Glomerular visceral epithelial cell (primary cell): ENCODE measurements around the gene DNMT1.

ENCODE experiments used
- DNase-seq: peaks from one replicate; pipeline ENCODE4 v3.0.0-alpha.2; 2016; ENCODE audit errors: extremely low spot score

DNMT1 gene

DNA sequence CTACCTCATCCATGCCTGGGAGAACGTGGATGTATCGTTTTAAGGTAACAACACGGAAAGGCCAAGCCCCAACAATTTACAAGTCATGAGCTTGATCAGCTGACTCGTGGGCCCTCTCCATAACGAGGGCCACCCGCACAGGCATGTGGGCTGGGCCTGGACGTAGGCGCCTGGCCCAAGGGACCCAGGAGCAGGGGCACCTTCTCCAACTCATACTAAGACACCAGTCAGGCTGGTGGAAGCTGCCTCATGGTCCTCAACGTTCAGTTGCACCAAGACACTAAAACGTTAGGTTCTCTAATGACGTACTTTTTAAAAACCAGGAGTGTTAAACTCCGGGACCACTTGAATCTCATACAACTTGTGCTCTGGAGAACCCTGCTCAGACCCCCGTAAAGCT is 53.3 kb downstream of the DNMT1 start:
- no peak for DNase-seq

DNA sequence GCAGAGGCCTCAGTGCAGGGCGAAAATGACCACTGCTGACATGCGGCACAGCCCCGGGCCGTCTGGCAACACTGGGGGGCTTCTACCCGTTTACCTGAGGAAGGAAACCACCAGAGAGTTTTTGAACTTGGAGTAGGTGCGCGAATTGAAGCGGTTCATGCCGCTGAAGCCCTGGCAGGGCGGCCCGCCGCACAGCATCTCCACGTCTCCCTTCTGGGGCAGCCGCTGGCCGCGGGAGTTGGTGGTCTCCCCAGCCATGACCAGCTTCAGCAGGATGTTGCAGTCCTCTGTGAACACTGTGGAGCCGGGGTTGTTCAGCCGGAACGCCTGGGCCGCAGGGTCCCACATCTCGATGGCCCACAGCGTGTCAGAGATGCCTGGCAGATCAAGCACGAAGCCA is 54.8 kb downstream of the DNMT1 start:
- no peak for DNase-seq

DNA sequence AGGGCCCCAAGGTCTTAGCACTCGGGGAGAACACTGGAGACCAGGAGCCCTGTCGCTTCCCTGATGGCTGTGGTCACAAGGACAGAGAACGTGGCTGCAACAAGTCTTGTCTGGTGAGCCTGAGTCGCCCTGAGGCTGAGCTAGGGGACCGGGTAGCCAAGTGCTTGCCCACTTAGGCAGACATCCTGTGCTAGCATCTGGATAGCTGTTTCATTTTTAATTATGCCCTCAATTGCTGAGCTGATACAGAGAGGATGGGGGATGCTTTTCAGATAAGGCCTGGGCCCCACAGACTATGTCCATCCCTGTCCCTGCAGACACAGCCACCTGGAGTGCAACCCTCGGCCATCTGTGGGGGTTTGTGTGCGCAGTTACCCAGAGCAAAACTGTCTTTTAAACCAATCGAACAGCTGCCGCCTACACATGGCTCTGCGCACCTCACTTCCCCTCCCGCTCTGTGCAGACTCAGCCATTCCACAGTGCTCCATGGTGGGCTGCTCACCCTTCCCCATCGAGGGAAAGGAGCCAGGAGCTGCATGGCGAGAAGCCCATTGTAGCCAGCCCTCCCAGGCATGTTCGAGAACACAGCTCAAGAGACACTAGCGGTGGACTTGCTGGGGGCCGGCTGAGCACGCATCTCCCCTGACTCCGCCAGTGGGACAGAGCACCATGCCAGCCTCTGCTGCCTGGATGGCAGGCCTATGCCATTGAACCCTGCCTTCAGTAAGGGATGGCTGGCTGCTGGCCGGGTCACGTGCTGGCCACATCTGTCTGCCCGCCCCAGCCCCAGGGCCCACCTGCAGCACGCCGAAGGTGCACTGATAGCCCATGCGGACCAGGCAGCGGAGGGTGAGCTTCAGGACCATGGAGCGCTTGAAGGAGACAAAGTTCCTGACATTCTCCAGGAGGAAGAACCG is 55.6 kb downstream of the DNMT1 start:
- no peak for DNase-seq

DNA sequence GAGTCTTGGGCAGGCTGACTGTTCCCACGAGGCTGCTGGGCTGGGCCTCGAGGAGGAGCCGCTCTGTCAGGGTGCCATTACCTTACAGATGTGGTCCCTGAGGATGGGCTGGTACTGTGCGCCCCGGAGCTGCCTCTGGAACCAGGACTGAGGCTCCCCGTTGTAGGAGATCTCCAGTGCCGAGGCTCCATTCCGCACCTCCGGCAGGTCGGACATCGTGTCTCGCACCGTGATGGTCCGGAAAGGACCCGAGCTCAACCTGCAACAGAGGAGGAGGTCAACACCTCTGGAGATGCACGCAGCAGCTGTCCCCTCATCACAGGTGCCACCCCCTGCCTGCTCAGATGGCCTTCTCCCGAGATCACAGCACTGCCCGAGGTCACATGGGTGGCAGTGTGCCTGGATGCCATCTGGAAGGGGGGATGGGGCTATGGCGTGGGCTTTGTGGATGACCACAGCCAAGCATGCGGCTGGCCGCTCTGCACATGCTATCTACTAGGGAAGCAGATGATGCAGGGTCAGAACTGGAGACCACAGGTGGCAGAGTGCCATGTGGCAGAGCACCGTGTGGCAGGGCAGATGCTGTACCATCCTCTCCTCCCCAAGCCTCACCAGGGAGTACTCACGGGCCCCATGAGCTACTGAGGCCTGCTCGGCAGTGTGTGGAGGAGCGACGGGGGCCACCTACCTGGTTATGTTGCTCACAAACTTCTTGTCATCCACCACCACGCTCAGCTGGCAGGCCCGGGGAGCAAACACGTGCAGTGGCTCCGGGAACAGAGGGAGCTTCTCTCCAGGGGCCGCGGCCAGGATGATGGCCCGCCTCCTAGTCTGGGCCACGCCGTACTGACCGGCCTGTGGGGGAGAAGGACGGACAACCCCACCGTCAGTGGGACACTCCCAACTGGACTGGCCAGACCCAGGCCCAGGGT is 56.7 kb downstream of the DNMT1 start:
- no peak for DNase-seq

DNA sequence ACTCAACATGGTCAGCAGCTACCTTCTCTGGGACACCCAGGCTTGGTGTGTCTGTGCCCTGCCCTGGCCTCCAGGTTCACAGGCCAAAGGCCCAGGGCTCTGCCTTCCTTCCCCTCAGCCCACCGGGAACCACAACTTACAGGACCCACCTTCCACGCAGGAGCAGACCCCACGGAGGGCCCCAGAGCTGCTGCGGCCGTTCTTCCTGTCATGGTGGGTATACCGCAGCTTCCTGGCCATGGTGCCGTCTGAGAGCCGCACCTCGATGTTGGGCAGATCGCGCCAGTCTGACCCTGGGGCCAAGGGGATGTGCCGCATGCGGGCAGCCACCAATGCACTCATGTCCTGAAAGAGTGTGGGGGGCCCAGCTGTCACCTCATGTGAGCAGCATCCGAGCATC is 57.8 kb downstream of the DNMT1 start:
- no peak for DNase-seq

DNA sequence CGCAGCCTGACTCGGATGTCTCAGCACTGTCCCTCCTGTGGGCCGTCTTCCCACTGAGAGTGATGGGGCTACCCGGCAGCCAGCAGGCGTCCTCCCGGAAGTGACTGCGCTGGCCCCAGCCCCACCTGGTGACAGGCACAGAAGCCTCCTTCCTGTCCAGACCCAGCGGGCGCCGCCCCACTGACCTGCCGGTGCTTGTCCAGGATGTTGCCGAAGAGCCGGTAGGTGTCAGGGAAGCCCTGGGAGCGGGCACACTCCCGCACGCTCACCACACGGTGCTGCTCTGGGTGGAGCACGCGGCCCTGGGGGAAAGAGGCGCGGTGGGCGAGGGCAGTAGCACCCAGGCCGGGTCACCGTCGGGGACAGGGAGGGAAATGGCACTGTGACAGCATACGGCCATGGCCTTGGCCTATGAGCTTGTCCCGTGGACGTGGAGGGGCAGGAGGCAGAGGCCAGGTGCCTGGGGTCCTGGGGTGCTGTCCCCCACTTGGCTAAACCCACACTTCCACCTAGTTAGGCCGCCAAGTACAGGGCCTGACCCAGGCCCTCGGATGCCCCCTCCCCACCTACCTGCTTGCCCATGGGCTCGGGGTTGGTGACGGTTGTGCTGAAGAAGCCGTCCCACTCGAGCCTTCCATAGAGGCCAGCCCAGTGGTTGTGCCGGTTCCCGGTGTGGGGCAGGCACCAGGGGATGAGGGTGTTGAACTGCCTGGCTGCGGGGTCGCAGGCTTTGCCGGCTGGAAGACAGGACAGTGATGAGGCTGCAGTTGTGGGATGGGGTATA is 59.0 kb downstream of the DNMT1 start:
- DNase-seq, result no peak

DNA sequence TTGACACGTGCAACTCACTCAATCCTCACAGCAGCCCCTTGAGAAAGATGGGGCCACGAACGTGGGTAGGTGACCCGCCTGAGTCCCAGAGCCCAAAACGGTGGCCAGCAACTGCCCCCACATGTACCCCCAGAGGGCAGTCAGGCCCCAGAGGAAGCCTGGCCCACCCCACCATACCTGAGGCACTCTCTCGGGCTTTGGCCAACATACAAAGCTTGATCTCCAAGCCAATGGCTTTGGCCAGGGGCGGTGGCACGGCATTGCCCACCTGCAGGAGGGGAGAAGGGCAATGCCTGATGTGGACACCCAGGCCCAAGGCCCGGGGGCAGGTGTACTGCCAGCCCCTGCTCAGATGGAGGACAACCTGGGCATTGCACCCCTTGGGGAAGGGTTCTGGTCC is 60.7 kb downstream of the DNMT1 start:
- no peak for DNase-seq

DNA sequence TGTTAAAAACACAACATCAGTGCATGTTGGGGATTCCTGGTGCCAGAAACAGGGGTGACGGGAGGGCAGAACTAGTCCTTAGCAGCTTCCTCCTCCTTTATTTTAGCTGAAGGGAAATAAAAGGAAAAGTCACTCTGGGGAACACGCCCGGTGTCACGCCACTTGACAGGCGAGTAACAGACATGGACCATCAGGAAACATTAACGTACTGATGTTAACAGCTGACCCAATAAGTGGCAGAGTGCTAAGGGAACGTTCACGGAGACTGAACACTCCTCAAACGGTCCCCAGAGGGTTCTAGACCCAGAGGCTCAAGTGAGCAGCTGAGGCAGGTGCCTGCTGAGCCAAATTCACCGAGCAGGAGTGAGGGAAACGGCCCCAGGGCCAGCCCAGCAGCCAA is 61.2 kb downstream of the DNMT1 start:
- DNase-seq, result no peak

DNA sequence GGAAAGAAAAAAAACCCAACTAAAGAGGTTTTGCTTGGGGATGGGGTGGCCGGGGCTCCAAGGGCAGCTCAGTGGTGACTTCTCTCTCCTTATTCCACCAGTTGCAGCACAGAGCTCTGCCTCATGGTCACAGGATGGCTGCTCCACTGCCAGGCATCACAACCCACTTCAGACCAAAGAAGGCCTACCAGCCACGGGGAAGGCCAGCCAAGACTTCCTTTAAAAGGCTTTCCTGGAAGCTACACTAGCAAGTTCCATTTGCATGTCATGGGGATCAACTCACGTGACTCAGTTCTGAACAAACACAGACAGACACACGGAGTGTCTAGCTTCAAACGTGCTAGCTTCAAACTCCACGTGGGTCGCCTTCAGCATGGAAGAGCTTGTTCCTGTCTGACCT is 61.8 kb downstream of the DNMT1 start:
- DNase-seq, result no peak

DNA sequence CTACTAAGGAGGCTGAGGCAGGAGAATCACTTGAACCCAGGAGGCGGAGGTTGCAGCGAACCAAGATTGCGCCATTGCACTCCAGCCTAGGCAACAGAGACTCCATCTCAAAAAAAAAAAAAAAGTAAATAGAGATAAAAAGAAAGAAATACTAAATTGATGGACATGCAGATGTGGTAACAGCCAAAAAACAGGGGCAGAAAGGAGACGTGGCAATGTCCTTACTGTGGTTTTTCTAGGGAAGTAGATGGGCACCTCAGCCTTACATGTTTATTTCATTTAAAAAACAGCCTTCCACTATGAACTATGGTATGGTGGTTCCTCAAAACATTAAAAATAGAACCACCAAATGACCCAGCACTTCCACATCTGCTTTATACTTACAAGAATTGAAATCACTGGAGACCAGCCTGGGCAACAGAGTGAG is 68.5 kb downstream of the DNMT1 start:
- DNase-seq, result no peak

DNA sequence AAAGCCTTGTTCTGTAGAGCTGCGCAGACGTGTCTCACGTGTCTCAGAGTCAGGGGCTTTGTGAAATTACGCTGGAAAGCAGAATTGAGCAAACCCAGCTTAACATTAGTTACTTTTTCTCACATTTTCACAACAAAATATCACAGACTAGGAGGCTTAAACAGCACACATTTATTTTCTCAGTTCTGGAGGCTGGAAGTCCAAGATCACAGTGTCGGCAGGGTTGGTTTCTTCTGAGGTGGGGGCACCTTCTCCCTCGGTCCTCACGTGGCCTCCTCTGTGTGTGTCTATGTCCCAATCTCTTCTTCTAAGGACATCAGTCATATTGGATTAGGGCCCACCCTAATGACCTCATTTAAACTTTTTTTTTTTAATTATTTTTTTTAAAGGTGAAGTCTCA is 70.3 kb downstream of the DNMT1 start:
- no peak for DNase-seq

DNA sequence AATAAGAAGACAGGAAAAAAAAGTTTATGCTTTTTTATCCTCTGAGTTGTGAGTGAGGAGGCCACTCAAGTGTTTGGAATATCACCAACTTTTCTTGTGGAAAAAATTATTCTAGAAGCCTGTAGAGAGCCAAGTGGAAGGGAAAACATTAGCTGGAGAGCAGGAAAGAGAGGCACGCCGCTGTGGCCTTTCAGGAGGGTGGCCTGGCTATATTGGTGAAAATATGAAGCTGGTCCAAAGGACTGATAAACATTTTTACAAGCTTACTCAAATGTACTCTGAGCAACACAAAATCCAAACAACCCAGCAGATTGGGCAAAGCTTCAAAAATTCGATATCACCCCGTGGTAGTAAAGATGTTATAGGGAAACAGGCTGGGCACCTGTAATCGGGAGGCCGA is 72.7 kb downstream of the DNMT1 start:
- no peak for DNase-seq

DNA sequence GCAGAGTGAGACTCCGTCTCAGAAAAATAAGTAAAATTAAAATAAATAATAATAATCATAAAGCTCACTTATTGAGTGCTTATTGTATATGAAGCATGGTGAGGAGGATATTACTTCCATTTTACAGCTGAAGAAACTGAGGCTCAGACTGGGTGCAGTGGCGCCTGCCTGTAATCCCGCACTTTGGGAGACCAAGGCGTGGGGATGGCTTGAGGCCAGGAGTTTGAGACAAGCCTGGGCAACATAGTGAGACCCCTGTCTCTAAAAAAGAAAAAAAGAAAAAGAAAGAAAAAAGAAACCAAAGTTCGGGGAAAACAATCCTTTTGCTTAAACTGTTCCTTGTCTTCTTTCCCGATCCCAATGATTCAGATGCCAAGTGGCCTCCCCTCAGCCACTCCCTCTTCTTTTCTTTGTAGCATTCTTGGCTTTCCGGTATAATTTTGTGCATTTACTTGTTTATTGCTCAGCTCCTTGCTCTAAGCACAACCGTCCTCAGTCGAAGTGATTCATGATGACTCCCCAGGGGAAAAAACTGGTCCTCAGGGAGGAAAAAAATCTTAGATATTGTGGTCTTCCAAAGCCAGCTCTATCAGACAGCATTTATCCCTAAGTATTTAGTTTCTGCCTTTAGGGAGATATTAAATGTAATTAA is 74.1 kb downstream of the DNMT1 start:
- no peak for DNase-seq

DNA sequence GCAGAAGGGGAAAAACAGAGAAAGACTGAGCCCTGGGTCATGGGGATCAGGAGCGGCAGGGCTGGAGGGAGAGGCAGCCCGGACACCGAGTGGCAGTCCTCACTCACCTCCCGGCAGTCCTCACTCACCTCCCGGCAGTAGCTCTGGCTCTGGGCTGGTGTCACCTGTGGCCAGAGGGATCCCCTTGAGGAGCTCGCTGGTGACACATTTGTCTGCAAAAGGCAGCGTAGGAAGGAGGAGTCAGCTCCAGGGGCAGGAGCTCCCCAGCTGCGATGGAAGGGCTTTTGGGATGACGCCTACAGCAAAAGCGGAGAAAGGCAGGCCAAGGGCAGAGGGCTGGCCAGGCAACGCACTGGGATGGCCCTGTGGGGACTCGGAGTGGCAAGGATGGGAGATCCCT is 75.8 kb downstream of the DNMT1 start:
- DNase-seq, result no peak

DNA sequence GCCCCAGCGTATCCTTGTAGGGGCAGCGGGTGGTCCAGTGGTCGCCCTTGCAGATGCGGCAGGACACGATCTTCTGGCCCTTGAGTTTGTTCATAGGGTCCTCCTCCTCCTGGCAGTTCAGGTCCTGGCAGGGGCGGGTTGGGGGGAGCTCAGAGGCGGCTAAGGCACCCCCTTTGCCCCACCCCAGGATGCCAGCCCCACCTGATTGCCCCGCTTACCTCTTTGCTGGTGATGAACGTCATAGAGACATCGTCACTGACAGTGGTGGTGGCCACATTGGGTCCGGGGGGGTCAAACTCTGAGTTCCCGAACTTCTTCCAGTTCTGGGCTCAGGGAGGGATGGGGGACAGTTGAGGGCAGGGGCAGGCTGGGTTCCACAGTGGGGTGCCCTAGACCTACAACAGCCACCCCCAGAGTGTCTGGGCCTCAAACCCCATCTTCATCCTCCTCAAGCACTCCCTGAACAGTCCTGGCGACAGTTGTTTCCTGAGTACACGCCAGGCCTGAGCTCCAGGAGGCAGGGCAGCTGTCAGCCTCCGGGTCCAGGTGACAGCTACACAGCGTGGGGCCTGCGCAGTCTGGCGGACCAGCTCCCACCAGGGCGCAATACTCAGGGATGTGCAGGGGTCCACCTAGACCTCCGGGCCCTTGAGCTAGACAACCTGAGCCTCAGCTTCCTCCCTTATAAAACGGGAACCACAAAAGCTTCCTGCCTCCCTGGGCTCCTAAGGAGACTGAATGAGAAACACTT is 77.7 kb downstream of the DNMT1 start:
- no peak for DNase-seq

DNA sequence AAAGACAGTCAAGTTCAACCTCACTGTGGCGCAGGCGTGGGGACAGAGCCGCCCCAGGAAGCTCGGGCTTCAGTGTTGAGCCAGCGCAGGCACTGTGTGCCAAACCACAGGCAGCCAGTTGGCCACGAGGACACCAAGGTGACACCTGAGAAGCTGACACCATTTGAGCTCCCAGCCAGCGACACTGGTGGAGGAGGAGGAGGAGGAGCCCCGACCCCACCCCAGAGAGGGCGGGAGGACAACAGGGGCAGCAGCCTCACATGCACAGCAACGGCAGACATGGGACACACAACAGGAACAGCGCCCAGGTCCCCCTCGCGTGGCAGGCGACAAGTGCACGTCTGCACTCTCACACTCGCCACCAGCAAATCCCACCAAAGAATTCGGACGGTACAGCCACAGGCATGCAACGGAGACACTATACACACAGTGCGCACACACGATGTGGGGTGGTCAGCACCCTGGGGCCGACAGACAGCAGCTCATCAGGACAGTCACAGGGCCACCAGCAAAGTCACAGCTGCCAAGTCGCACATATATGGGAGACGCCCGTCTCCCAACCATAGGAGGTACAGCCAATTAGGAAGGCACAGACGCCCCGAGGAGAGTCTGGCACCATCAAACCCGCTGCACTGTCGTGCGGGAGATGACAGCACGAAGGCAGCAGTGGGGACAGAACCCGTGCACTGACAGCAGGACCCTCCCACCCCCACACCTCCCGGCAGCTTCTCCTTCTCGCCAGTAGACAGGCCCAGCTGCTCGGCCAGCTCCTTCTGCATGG is 78.5 kb downstream of the DNMT1 start:
- no peak for DNase-seq

DNA sequence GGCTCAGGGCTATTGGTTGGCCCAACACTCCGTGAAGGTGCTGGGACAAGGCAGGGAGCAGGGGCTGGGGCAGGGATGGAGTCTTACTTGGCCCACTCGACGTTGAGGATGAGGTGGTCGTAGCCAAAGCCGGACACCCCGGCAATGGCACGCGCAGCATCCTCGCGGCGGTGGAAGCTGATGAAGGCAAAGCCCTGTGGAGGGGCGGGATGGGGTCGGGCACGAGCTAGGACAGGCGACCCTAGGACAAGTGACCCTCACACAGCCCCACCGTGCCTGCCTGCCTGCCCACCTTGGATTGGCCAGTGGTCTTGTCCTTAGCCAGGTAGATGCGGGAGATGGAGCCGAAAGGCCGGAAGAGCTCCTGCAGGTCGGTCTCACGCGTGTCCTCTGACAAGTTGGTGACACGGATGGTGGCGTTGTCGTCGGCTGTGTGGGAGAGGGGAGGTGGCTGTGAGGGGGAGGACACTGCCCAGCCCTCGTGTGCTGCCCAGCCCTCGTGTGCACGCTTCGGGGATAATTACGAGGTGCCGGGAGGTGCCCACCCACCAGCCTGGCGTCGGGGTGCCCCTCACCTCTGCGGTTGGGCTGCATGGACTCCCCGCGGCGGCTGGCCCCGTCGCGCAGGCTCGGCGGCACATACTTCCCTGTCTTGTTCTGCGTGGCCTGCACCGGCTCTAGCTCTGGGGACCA is 79.2 kb downstream of the DNMT1 start:
- no peak for DNase-seq

DNA sequence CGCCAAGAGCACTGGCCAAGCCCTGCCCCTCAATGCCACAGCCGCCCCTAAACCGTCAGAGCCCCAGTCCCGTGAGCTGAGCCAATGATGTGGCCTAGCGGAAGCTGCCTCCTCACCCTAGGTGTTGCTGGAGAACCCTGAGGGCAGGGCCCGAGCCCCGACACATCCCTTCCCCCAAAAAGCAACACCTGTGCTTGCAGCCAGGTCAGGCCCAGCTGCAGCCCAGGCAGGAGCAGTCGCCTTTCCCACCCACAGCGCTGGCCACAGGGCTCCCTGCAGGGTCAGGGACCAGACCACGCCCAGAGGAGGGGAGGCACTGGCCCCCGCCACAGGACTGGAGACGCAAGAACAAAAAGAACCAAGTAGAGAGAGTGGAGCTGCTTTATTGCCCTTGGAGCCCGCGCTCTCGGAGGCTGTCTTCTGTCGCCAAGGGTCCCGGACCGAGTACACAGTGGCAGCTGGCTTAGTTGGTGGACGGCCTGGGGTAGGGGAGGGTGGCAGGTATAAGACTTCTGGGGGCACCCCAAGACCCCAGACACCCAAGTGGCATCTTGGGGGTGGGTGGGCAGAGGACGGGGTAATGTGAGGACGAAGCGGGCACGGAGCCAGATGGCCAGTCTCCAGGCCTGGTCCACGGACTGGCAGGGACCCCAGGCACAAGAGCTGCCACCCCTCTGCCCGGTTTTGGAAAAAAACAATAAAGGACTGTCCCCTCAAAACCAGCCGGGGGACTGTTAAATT is 79.9 kb downstream of the DNMT1 start:
- DNase-seq, result no peak
